Smooth muscle cell of the coronary artery (primary cell): ENCODE results near the gene LATS2. TPM values are rescaled to one million over a fixed set of nuclear protein-coding genes. Genes with fewer than 3 reads are reported as not detected.

Experiments used
- total RNA-seq: library from RNA; depleted of rRNA; stranded (reverse); fragments of >200 nt; gene quantifications from 2 replicates; pipeline ENCODE4 v1.2.3, GENCODE V29; 2014; ENCODE audit warnings: low replicate concordance

LATS2 gene
- total RNA-seq, result 8.7 and 11.1 TPM in 2 replicates

DNA sequence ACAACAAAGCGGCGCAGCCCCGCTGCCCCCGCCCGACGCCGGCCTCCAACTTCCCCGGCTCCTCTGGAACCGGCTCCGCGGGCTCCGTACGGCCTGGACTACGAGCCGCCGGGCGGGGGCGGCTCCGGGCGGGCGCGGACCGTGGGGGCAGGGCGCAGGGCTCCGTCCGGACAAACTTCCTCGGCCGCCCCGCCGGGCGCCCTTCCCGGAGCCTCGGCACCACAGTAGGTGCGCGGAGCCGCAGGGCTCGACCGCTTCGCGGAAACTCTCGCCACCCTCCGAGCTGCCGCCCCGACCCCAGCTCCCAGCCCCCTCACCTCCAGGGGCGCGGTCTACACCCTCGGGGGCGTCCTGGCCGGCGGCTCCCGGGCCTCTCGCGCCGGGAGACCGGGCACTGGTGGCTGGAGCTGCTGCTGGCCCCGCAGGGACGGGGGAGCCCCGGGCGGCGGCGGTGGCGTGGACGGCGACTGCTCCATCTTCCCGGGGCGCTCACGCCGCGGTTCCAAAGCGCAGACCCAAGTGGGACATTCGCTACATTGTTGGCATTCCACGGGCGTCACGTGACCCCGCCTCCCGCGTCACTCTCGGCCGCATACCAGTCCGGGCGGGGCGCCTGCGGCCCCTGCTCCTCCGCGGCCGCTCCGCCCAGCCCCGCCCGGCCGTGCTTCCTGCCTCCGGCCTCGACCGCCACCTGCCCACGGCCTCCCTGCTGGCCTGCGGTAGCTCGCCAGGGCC is at the start of gene LATS2:
Gene LATS2 (minus strand): TSS at position 558 of the 735 bp plus-strand sequence. CDS start 15,560 bp downstream, outside the sequence.

Other genes with a start within 250 kb of the LATS2 start
- gene XPO4, start 158.8 kb downstream of the LATS2 start, total RNA-seq, result 6.1 and 12.0 TPM in 2 replicates
- gene SAP18, start 78.5 kb upstream of the LATS2 start, total RNA-seq, result 68.3 and 141 TPM in 2 replicates
- 0.47 and 2.0 TPM in 2 replicates for gene SKA3, start 115.0 kb upstream of the LATS2 start, total RNA-seq
- gene MRPL57, start 115.1 kb upstream of the LATS2 start, total RNA-seq, result 8.5 and 20.9 TPM in 2 replicates